NCI-H2196 (cell line): Measurements from ENCODE around the gene ACACB.
A peak's percentile ranks its signal among the peaks of the same experiment; 100 is the strongest.
"Not testable (repeated sequence)": the region's sequence is repeated elsewhere in the genome, so short reads cannot be mapped to it uniquely, and the experiment has no call there.

Experiments used
- DNase-seq: peaks from one replicate; lab custom pipeline; 2025; ENCODE audit not compliant: unreplicated experiment; lab: John Stamatoyannopoulos, UW

ACACB gene

DNA sequence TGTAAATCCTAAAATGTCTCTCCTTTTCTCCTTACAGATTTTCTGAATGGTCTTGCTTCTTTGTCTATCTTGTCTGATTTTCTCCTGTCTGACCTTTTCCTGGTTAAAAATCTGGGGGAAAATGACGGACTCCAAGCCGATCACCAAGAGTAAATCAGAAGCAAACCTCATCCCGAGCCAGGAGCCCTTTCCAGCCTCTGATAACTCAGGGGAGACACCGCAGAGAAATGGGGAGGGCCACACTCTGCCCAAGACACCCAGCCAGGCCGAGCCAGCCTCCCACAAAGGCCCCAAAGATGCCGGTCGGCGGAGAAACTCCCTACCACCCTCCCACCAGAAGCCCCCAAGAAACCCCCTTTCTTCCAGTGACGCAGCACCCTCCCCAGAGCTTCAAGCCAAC lies 23.0 kb downstream of the ACACB start:
- DNase-seq = no peak

DNA sequence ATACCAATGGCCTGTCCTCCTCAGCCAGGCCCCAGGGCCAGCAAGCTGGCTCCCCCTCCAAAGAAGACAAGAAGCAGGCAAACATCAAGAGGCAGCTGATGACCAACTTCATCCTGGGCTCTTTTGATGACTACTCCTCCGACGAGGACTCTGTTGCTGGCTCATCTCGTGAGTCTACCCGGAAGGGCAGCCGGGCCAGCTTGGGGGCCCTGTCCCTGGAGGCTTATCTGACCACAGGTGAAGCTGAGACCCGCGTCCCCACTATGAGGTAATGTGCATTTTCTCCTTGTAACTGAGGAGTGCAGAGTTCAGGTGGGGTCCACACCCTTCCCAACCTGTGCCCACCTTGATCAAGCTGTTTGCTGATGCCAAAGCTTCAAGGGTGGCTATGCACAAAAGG lies 23.4 kb downstream of the ACACB start:
- DNase-seq = no peak

DNA sequence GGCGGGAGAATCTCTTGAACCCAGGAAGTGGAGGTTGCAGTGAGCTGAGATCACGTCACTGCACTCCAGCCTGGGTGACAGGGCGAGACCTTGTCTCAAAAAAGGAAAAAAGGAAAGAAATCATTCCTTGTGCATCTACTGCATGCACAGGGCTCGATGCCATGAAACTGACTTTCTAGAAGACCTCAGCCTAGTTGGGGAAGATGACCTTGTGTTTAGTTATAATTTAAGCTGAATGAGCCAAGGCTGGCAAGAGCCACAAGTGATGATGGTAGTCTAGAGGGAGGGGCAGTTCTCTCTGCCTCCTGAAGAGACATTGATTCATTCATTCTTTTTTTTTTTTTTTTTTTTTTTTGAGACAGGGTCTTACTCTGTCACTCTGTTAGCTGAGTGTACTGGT lies 24.2 kb downstream of the ACACB start:
- no peak for DNase-seq

- DNase-seq = no peak
Measured at GRCh38 chr12:109144224-109144623, 27.8 kb downstream of the ACACB start.

- DNase-seq = not testable (repeated sequence)
Measured at GRCh38 chr12:109147126-109147525, 30.7 kb downstream of the ACACB start.

DNA sequence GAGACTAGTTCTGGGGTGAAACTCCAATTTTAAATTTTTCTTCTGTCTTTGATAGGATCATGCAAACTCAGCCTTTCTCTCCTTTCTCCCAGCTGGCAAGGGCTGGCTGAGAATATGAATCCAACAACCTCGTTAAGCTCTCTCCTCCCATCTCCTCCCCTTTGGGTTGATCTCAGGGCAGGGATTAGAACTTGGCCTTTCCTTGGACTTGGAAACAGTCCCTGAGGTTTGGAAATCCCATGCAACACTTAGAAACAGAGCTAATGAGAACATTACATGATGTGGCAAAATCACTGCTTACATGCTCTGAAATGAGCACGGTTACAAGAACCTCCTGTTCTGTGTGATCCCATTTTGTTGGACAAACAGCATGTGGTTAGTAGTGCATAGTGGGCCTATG lies 31.6 kb downstream of the ACACB start:
- no peak for DNase-seq

DNA sequence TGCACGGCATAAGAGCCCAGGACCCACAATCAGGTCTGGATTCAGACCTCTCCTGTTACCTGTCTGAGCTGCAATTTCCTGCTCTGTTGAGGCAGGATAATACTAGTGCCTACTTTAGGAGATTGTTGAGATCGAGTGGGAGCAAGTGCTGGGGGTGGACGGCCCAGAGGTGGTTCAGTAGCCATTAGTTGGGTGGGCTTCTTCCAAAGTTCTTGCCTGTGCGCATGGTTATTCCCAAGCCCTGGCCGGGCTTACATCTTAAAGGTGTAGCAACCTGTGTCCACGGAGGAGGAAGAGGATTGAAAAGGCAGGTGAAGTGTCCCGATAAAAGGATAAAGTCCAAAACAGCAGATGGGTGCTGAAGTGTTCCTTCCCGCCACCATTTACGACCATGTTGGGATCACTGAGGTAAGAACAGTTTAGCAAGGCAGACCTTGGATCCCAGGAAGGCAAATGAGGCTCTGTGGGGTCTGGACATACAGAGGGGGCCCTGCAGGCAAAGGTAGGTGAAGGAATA lies 33.8 kb downstream of the ACACB start:
- DNase-seq = no peak

DNA sequence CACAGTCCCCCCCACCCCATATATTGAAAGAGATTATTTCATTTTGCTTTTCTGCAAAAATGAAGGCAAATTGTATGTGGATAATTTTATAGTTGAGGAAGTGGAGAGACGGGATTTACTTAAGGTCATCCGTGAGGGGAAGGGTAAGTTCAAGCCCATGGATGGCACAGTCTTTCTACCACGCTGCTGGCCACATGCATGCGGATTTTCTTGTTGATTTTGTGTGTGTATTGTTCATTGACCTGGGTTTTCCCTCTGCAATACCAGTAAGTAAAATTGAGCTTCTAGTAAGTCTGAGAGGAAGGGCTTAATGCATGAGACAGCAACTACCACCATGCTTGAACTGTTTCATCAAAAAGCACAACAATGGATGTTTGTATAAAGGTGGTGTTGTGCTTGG lies 35.1 kb downstream of the ACACB start:
- DNase-seq = no peak

GRCh38 chr12:109153821-109154441 lies 37.5 kb downstream of the ACACB start:
- DNase-seq = no peak

DNA sequence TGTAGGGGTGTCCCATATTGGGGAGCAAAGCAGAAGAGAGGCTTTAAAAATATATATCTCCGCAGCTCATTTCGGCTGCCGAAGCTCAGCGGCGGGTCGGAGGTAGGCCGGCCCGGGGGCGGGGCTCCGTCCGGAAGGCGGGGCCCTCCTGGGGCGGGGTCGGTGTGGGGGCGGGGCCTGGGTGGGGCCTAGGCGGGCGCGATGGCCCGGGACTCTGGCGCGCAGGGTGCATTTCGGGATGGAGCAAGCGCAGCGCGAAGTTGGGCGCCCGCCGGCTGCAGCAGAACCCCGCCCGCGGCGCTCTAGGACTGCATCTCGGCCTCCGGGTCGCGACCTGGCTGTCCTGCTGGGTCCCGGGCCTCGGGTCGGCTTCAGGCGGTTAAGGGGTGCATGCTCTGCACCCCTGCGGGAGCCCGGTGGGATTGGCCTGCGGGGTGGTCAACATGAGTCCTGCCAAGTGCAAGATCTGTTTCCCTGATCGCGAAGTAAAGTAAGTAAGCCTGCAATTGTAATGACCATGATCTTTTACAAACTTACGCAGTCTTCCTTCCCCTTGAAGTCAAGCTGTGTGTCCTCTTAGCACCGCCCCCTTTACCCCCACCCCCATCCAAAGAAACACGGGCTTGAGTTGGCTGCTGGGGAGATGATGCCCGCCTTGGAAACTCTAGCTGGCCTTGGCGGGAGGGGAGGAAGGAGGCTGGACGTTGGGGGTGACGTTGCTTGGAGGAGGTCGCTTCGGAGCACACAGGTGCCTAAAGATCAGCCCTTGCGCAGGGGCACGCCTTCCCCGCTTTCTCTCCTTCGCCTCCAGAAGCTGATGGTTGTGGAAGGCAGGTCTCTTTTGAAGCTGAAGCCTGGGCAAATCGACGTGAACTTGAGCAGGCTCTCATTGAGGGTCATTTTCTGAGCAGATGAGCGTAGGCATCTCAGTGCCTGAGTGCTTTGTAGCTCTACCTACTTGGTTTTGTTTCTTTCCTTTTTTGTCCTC lies 38.4 kb downstream of the ACACB start:
- DNase-seq = peak; percentile 84

- DNase-seq = no peak
Measured at GRCh38 chr12:109156036-109156435, 39.6 kb downstream of the ACACB start.

DNA sequence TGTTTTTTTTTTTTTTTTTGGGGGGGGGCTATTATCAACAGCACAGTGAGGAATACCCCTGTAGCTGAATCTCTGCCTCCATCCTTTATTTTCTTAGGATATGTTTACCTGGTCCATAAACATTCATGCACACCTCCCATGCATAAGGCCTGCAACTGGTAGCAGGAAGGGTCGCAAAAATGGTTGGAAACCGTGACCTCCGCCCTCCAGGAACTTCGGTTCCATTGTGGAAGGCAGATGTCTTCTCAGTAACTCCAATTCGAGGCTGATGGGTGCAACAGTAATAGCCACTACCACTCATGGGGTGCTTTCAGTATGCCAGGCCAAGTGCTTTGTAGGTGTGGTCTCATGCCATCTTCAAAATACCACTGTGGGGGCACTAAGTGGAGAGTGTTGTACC lies 40.2 kb downstream of the ACACB start:
- DNase-seq = no peak

DNA sequence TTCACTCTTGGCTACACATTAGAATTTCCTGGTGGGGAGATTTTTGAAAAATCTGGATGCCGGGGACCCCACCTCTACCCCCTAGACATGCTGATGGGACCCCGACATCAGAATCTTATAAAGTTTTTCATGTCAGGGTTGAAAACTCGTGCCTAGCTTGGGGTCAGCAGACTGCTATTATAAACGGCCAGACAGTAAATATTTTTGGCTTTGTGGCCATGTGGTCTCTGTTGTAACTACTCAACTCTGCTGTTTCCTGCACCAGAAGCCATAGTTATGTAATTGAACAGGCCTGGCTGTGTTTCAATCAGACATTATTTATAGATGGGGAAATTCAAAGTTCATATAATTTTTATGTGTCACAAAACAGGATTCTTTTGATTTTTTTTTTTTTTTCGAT lies 41.6 kb downstream of the ACACB start:
- DNase-seq = no peak

GRCh38 chr12:109160433-109160832 lies 44.0 kb downstream of the ACACB start:
- DNase-seq = no peak

GRCh38 chr12:109160873-109161272 lies 44.5 kb downstream of the ACACB start:
- DNase-seq = no peak

DNA sequence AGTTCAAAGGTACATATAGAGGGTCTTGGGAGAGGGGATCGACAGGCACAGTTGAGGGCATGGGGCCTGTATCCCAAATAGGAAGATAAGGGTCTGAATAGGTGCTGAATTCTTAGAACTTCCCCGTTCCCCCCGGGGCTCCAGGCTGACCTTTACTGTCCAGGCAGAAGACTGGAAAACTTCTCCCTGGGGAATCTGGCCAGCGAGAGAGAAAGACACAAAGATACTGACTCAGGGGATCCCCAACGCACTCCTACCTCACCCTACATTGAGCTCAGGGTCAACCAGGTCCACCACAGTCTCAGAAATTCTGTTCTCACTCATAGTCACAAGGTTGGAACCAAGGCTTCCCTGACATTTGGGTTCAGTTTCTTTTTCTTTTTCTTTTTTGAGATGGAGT lies 46.2 kb downstream of the ACACB start:
- DNase-seq = no peak

DNA sequence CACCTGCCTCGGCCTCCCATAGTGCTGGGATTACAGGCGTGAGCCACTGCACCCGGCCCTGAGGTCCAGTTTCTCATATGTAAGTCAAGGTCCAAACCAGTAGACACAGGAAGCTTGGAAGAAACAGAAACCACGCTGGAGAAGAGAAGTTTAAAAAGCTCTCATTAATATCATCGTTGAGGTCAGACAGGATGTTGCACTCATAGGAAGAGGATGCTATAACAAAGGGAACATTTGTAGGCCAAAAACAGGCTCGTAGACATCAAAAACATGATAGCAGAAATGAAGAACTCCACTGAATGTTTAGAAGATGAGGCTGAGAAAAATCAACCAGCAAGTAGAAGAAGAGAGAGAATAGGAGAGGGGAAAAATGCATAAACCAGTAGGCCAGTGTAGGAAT lies 46.8 kb downstream of the ACACB start:
- DNase-seq = no peak

DNA sequence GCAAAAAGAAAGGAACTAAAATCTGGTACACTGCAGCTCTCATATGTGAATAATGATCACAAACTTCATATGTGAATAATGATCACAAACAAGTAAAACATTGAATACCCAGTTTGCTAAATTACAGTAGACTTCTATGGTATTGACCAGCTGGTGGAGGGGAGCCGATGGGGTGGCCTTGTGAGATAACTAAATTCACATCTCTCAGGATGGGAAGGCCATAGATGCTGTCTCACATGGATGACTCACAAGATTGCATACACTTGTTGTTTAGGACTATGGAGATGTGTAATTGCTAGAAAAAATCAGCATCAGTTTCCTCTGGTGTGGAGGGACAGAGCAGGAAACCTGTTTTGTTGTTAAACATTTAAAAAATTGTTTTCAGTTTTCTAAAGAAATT lies 49.2 kb downstream of the ACACB start:
- no peak for DNase-seq

DNA sequence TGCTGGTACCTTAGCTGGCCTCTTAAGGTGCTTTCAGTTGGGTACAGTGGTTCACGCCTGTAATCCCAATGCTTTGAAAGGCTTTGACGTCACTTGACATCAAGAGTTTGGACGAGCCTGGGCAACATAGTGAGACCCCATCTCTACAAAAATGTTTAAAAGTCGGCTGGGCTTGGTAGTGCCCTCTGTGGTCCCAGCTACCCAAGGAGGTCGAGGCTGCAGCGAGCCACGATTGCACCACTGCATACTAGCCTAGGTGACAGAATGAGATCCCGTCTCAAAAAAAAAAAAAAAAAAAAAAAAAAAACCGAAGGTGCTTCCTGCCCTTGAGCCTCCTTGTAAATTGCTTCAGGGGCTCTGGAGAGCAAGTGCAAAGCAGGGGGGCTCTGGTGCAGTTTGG lies 50.0 kb downstream of the ACACB start:
- no peak for DNase-seq

DNA sequence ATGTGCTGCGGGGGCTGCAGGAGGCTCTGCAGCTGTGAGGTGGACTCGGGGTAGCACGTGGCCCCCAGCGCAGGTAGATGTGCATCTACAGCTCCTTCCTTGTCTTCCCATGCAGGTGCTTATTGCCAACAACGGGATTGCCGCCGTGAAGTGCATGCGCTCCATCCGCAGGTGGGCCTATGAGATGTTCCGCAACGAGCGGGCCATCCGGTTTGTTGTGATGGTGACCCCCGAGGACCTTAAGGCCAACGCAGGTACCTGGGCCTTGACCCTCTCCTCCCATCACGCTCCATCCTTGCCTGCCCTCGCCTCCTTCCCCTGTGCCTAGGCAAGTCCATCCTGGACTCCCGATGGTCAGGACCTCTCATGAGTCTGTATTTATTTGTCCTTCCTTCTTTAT lies 51.4 kb downstream of the ACACB start:
- no peak for DNase-seq

- DNase-seq = no peak
Measured at GRCh38 chr12:109169262-109169661, 52.9 kb downstream of the ACACB start.

- peak; percentile 10 for DNase-seq
Measured at GRCh38 chr12:109169686-109170085, 53.3 kb downstream of the ACACB start.
